WTC11 (cell line): ENCODE measurements around the gene LGALS13. TPM values are rescaled to one million over a fixed set of nuclear protein-coding genes. Genes with fewer than 3 reads are reported as not detected.

Experiments used
- ATAC-seq: fragments of 200-7000 bp; cut with Tn5 transposase; 2 replicates; pipeline ENCODE4 v1.10.0; 2021; ENCODE audit warnings: mild to moderate bottlenecking, moderate library complexity
- CTCF ChIA-PET: fragments of 300-600 bp; sonication (Branson Sonifier 250); formaldehyde crosslinking; loops from one replicate; lab custom pipeline; 2021; ENCODE audit warnings: antibody characterized with exemption; lab: Charles Lee
- POLR2A ChIA-PET: fragments of 350-600 bp; sonication (Branson Sonifier 250); formaldehyde crosslinking; loops from one replicate; lab custom pipeline; 2021; ENCODE audit warnings: antibody characterized with exemption; lab: Charles Lee
- DNase-seq: peaks from one replicate; pipeline ENCODE4 v3.0.0; 2021; ENCODE audit warnings: low spot score
- H3K27ac Mint-ChIP-seq: 2 replicates; pipeline ENCODE4 v1.8.0; 2021; ENCODE audit warnings: mixed read lengths
- H3K27me3 Mint-ChIP-seq: 2 replicates; pipeline ENCODE4 v1.8.0; 2021; ENCODE audit warnings: low read depth, mild to moderate bottlenecking, moderate library complexity, mixed read lengths
- H3K36me3 Mint-ChIP-seq: 2 replicates; pipeline ENCODE4 v1.8.0; 2021; ENCODE audit warnings: mixed read lengths
- H3K4me1 Mint-ChIP-seq: 2 replicates; pipeline ENCODE4 v1.8.0; 2022; ENCODE audit warnings: mixed read lengths
- H3K4me3 Mint-ChIP-seq: 2 replicates; pipeline ENCODE4 v1.8.0; 2021; ENCODE audit warnings: mild to moderate bottlenecking, moderate library complexity, mixed read lengths
- H3K9me3 Mint-ChIP-seq: 2 replicates; pipeline ENCODE4 v1.8.0; 2021; ENCODE audit warnings: mixed read lengths
- CBFB ChIP-seq: sonication (generic); formaldehyde crosslinking; IDR thresholded peaks from 2 replicates; pipeline ENCODE4 v1.8.1; 2022; ENCODE audit warnings: mild to moderate bottlenecking, low read depth, missing genetic modification reagents
- FOXP1 ChIP-seq: sonication (generic); formaldehyde crosslinking; IDR thresholded peaks from 2 replicates; pipeline ENCODE4 v1.8.0; 2022; ENCODE audit warnings: missing genetic modification reagents, mild to moderate bottlenecking, moderate library complexity, borderline replicate concordance
- JUN ChIP-seq: sonication (generic); formaldehyde crosslinking; IDR thresholded peaks from 2 replicates; pipeline ENCODE4 v1.8.0; 2023; ENCODE audit warnings: mild to moderate bottlenecking, missing genetic modification reagents
- MYBL2 ChIP-seq: sonication (generic); formaldehyde crosslinking; IDR thresholded peaks from 2 replicates; pipeline ENCODE4 v1.8.1; 2023; ENCODE audit warnings: mild to moderate bottlenecking, moderate library complexity, missing genetic modification reagents
- NFE2L1 ChIP-seq: sonication (generic); formaldehyde crosslinking; IDR thresholded peaks from 2 replicates; pipeline ENCODE4 v1.8.1; 2023; ENCODE audit warnings: missing genetic modification reagents
- NR2C2 ChIP-seq: sonication (generic); formaldehyde crosslinking; IDR thresholded peaks from 2 replicates; pipeline ENCODE4 v1.8.0; 2022; ENCODE audit warnings: mild to moderate bottlenecking, missing genetic modification reagents
- RELA ChIP-seq: sonication (generic); formaldehyde crosslinking; IDR thresholded peaks from 2 replicates; pipeline ENCODE4 v1.8.1; 2022; ENCODE audit warnings: missing genetic modification reagents, mild to moderate bottlenecking, borderline replicate concordance
- TEAD4 ChIP-seq: sonication (generic); formaldehyde crosslinking; IDR thresholded peaks from 2 replicates; pipeline ENCODE4 v1.8.0; 2022; ENCODE audit warnings: mild to moderate bottlenecking, missing genetic modification reagents
- ZNF423 ChIP-seq: fragments of 250-450 bp; sonication (Bioruptor Pico); IDR thresholded peaks from 2 replicates; pipeline ENCODE4 v2.1.2; 2022; ENCODE audit warnings: mild to moderate bottlenecking, moderate library complexity
- ZNF671 ChIP-seq: fragments of 250-450 bp; sonication (Bioruptor Pico); IDR thresholded peaks from 2 replicates; pipeline ENCODE4 v1.8.0; 2021; ENCODE audit warnings: mild to moderate bottlenecking
- total RNA-seq: library from RNA; stranded (reverse); gene quantifications from 3 replicates; pipeline ENCODE4 v1.2.3, GENCODE V29; 2021
- TF ChIP-seq, protein P1 (sequence below): sonication (generic); formaldehyde crosslinking; IDR thresholded peaks from 2 replicates; pipeline ENCODE4 v1.8.1; 2022; ENCODE audit warnings: mild to moderate bottlenecking, missing genetic modification reagents, moderate library complexity, borderline replicate concordance
- TF ChIP-seq, protein P2 (sequence below): sonication (generic); formaldehyde crosslinking; IDR thresholded peaks from 2 replicates; pipeline ENCODE4 v1.8.0; 2022; ENCODE audit warnings: missing genetic modification reagents
- TF ChIP-seq, protein P3 (sequence below): sonication (generic); formaldehyde crosslinking; IDR thresholded peaks from 2 replicates; pipeline ENCODE4 v1.8.1; 2022; ENCODE audit warnings: mild to moderate bottlenecking, moderate library complexity, missing genetic modification reagents
- TF ChIP-seq, protein P4 (sequence below): sonication (generic); formaldehyde crosslinking; conservative IDR thresholded peaks from 2 replicates; pipeline ENCODE4 v1.8.1; 2023; ENCODE audit warnings: mild to moderate bottlenecking, low read depth, missing genetic modification reagents, moderate library complexity
- TF ChIP-seq, protein P5 (sequence below): fragments of 250-450 bp; sonication (Bioruptor Pico); IDR thresholded peaks from 2 replicates; pipeline ENCODE4 v1.9.0; 2021; ENCODE audit warnings: moderate library complexity, mild to moderate bottlenecking, inconsistent platforms, borderline replicate concordance
- TF ChIP-seq, protein P6 (sequence below): sonication (generic); formaldehyde crosslinking; IDR thresholded peaks from 2 replicates; pipeline ENCODE4 v1.8.0; 2023; ENCODE audit warnings: mild to moderate bottlenecking, missing genetic modification reagents

The LGALS13 gene
- total RNA-seq, 1 experiment from 2014 or later: not detected

DNA sequence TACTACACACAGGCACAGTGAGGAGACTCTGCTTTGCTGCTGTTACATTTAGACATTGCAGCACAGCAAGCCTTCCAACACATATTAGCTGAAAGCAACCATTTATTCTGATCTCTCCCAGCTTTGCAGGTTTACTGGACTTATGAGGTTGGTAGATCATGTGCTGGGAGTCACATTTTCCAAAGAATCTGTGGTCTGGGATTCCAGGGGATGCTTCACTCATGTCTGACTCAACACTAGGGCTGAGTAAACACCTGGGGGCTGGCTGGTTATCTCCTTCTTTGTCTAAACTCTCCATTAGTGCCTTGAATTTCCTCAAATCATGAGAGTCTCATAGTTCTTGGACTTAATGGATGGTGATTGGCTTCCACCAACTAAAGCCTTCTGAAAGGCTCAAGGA is 5.4 kb upstream of the LGALS13 start:
- peaks cover 37% of the 10 kb centered on the region for H3K27me3 Mint-ChIP-seq
- H3K9me3 Mint-ChIP-seq: peaks cover 17% of the 10 kb centered on the region
- no peak for DNase-seq
- POLR2A ChIA-PET: no interaction called here
- H3K4me1 Mint-ChIP-seq: no peaks in the 10 kb centered on the region
- TF ChIP-seq RELA (CRISPR knock-in tag): no peak
- no peak for TF ChIP-seq ZNF423
- TF ChIP-seq JUN (CRISPR knock-in tag): no peak
- no peak for TF ChIP-seq FOXP1
- TF ChIP-seq NR2C2 (CRISPR knock-in tag): no peak
- TF ChIP-seq, protein P1, sequence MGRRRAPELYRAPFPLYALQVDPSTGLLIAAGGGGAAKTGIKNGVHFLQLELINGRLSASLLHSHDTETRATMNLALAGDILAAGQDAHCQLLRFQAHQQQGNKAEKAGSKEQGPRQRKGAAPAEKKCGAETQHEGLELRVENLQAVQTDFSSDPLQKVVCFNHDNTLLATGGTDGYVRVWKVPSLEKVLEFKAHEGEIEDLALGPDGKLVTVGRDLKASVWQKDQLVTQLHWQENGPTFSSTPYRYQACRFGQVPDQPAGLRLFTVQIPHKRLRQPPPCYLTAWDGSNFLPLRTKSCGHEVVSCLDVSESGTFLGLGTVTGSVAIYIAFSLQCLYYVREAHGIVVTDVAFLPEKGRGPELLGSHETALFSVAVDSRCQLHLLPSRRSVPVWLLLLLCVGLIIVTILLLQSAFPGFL (CRISPR knock-in tag): no peak
- TF ChIP-seq MYBL2: no peak
- TF ChIP-seq, protein P2, sequence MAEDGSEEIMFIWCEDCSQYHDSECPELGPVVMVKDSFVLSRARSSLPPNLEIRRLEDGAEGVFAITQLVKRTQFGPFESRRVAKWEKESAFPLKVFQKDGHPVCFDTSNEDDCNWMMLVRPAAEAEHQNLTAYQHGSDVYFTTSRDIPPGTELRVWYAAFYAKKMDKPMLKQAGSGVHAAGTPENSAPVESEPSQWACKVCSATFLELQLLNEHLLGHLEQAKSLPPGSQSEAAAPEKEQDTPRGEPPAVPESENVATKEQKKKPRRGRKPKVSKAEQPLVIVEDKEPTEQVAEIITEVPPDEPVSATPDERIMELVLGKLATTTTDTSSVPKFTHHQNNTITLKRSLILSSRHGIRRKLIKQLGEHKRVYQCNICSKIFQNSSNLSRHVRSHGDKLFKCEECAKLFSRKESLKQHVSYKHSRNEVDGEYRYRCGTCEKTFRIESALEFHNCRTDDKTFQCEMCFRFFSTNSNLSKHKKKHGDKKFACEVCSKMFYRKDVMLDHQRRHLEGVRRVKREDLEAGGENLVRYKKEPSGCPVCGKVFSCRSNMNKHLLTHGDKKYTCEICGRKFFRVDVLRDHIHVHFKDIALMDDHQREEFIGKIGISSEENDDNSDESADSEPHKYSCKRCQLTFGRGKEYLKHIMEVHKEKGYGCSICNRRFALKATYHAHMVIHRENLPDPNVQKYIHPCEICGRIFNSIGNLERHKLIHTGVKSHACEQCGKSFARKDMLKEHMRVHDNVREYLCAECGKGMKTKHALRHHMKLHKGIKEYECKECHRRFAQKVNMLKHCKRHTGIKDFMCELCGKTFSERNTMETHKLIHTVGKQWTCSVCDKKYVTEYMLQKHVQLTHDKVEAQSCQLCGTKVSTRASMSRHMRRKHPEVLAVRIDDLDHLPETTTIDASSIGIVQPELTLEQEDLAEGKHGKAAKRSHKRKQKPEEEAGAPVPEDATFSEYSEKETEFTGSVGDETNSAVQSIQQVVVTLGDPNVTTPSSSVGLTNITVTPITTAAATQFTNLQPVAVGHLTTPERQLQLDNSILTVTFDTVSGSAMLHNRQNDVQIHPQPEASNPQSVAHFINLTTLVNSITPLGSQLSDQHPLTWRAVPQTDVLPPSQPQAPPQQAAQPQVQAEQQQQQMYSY (CRISPR knock-in tag): no peak
- no peak for TF ChIP-seq NFE2L1 (CRISPR knock-in tag)
- TF ChIP-seq, protein P3, sequence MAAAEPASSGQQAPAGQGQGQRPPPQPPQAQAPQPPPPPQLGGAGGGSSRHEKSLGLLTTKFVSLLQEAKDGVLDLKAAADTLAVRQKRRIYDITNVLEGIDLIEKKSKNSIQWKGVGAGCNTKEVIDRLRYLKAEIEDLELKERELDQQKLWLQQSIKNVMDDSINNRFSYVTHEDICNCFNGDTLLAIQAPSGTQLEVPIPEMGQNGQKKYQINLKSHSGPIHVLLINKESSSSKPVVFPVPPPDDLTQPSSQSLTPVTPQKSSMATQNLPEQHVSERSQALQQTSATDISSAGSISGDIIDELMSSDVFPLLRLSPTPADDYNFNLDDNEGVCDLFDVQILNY (CRISPR knock-in tag): no peak
- no peak for TF ChIP-seq CBFB (CRISPR knock-in tag)
- TF ChIP-seq ZNF671: no peak
- TF ChIP-seq, protein P4, sequence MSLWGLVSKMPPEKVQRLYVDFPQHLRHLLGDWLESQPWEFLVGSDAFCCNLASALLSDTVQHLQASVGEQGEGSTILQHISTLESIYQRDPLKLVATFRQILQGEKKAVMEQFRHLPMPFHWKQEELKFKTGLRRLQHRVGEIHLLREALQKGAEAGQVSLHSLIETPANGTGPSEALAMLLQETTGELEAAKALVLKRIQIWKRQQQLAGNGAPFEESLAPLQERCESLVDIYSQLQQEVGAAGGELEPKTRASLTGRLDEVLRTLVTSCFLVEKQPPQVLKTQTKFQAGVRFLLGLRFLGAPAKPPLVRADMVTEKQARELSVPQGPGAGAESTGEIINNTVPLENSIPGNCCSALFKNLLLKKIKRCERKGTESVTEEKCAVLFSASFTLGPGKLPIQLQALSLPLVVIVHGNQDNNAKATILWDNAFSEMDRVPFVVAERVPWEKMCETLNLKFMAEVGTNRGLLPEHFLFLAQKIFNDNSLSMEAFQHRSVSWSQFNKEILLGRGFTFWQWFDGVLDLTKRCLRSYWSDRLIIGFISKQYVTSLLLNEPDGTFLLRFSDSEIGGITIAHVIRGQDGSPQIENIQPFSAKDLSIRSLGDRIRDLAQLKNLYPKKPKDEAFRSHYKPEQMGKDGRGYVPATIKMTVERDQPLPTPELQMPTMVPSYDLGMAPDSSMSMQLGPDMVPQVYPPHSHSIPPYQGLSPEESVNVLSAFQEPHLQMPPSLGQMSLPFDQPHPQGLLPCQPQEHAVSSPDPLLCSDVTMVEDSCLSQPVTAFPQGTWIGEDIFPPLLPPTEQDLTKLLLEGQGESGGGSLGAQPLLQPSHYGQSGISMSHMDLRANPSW (CRISPR knock-in tag): no peak
- TF ChIP-seq, protein P5, sequence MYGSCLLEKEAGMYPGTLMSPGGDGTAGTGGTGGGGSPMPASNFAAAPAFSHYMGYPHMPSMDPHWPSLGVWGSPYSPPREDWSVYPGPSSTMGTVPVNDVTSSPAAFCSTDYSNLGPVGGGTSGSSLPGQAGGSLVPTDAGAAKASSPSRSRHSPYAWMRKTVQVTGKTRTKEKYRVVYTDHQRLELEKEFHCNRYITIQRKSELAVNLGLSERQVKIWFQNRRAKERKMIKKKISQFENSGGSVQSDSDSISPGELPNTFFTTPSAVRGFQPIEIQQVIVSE (CRISPR knock-in tag): no peak
- TF ChIP-seq TEAD4 (CRISPR knock-in tag): no peak
- TF ChIP-seq, protein P6, sequence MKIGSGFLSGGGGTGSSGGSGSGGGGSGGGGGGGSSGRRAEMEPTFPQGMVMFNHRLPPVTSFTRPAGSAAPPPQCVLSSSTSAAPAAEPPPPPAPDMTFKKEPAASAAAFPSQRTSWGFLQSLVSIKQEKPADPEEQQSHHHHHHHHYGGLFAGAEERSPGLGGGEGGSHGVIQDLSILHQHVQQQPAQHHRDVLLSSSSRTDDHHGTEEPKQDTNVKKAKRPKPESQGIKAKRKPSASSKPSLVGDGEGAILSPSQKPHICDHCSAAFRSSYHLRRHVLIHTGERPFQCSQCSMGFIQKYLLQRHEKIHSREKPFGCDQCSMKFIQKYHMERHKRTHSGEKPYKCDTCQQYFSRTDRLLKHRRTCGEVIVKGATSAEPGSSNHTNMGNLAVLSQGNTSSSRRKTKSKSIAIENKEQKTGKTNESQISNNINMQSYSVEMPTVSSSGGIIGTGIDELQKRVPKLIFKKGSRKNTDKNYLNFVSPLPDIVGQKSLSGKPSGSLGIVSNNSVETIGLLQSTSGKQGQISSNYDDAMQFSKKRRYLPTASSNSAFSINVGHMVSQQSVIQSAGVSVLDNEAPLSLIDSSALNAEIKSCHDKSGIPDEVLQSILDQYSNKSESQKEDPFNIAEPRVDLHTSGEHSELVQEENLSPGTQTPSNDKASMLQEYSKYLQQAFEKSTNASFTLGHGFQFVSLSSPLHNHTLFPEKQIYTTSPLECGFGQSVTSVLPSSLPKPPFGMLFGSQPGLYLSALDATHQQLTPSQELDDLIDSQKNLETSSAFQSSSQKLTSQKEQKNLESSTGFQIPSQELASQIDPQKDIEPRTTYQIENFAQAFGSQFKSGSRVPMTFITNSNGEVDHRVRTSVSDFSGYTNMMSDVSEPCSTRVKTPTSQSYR (CRISPR knock-in tag): no peak
- no peak overlapping the region for H3K4me3 Mint-ChIP-seq
- H3K27ac Mint-ChIP-seq: no peak overlapping the region
- no peaks in the 10 kb centered on the region for H3K36me3 Mint-ChIP-seq
- no peak for ATAC-seq
- CTCF ChIA-PET: no interaction called here
